ENCODE data around the gene ARHGEF38.
"Not testable (repeated sequence)": the region's sequence is repeated elsewhere in the genome, so short reads cannot be mapped to it uniquely, and the experiment has no call there.

ARHGEF38 gene

GRCh38 chr4:105714932-105715331 lies 162.5 kb downstream of the ARHGEF38 start:
- no peaks in the 10 kb centered on the region for H3K9me3 Mint-ChIP-seq
- H3K4me1 Mint-ChIP-seq (ENCODE audit: low read depth) = peaks cover 7% of the 10 kb centered on the region
- H3K4me3 Mint-ChIP-seq = no peak overlapping the region
- no peak for DNase-seq
- no peak overlapping the region for H3K27ac Mint-ChIP-seq
- H3K36me3 Mint-ChIP-seq (ENCODE audit: low read depth) = peaks cover 15% of the 10 kb centered on the region
- H3K27me3 Mint-ChIP-seq = no peaks in the 10 kb centered on the region

- Mint-ChIP-seq H3K27me3 (no peaks in the 10 kb centered on the region), H3K9me3 (no peaks in the 10 kb centered on the region), H3K4me3 (no peak overlapping the region), H3K4me1 (ENCODE audit: low read depth) (peaks cover 6% of the 10 kb centered on the region), H3K27ac (no peak overlapping the region), H3K36me3 (ENCODE audit: low read depth) (peaks cover 21% of the 10 kb centered on the region)
- no peak for DNase-seq
Observed at GRCh38 chr4:105715692-105716278, 163.4 kb downstream of the ARHGEF38 start.

GRCh38 chr4:105719204-105719603 lies 166.8 kb downstream of the ARHGEF38 start:
- Mint-ChIP-seq H3K27ac (no peak overlapping the region), H3K36me3 (ENCODE audit: low read depth) (peaks cover 44% of the 10 kb centered on the region), H3K9me3 (no peaks in the 10 kb centered on the region), H3K4me1 (ENCODE audit: low read depth) (peaks cover 2% of the 10 kb centered on the region), H3K4me3 (no peak overlapping the region), H3K27me3 (no peaks in the 10 kb centered on the region)
- no peak for DNase-seq

GRCh38 chr4:105725623-105726022 lies 173.2 kb downstream of the ARHGEF38 start:
- Mint-ChIP-seq H3K4me3 (no peak overlapping the region), H3K27ac (no peak overlapping the region), H3K4me1 (ENCODE audit: low read depth) (no peaks in the 10 kb centered on the region), H3K36me3 (ENCODE audit: low read depth) (peaks cover 66% of the 10 kb centered on the region), H3K27me3 (no peaks in the 10 kb centered on the region), H3K9me3 (peaks cover 5% of the 10 kb centered on the region)
- DNase-seq = no peak

GRCh38 chr4:105729895-105730294 lies 177.5 kb downstream of the ARHGEF38 start:
- H3K27ac Mint-ChIP-seq; H3K27me3 Mint-ChIP-seq; H3K4me1 Mint-ChIP-seq (ENCODE audit: low read depth); DNase-seq; H3K4me3 Mint-ChIP-seq: not testable (repeated sequence)
- H3K36me3 Mint-ChIP-seq (ENCODE audit: low read depth) = peaks cover 78% of the 10 kb centered on the region
- H3K9me3 Mint-ChIP-seq = peaks cover 12% of the 10 kb centered on the region
